ENCODE results near the gene WASL. TPM values are rescaled to one million over a fixed set of nuclear protein-coding genes. Genes with fewer than 3 reads are reported as not detected.
"Not testable (repeated sequence)": the region's sequence is repeated elsewhere in the genome, so short reads cannot be mapped to it uniquely, and the experiment has no call there.

WASL gene
- total RNA-seq, 1 experiment from 2014 or later, result 8.5 TPM

GRCh38 chr7:123796568-123796967 lies 47.8 kb upstream of the WASL start:
- Histone ChIP-seq H3K9me3 (ENCODE audit: low read length) (no peaks in the 10 kb centered on the region), H3K4me3 (ENCODE audit: low read length) (no peak overlapping the region), H3K27ac (ENCODE audit: low read length) (no peak overlapping the region), H3K36me3 (ENCODE audit: low read depth, low read length) (no peaks in the 10 kb centered on the region), H3K79me2 (ENCODE audit: low read length) (no peaks in the 10 kb centered on the region), H2AFZ (ENCODE audit: low read length) (no peak overlapping the region), H3K9me2 (replicated peaks; ENCODE audit: low read length) (no peaks in the 10 kb centered on the region), H3K4me1 (ENCODE audit: insufficient read depth, low read length) (peaks cover 19% of the 10 kb centered on the region), H4K20me1 (ENCODE audit: low read length) (no peaks in the 10 kb centered on the region), H3K9ac (ENCODE audit: low read length) (no peak overlapping the region), H3F3A (ENCODE audit: low read length, unreplicated experiment) (no peaks in the 10 kb centered on the region), H3K27me3 (ENCODE audit: low read length) (no peaks in the 10 kb centered on the region), H3K4me2 (ENCODE audit: low read length) (no peak overlapping the region)
- no peak for ATAC-seq
- BruUV-seq (replicated peaks), result no TSS peak
- ChIA-PET POLR2A (ENCODE audit: unreplicated experiment) (interaction anchor here (0.6 kb wide), 1 partner anchor 150 kb away, joined by 5 read pairs; no protein-coding TSS in a partner anchor), CTCF (interaction anchor here (0.6 to 2.5 kb wide), 4 partner anchors 25 to 114 kb away, joined by 4 to 13 read pairs (median 8); no protein-coding TSS in a partner anchor)
- intact Hi-C loops (cut with micrococcal nuclease), result loop anchor here (5.0 kb wide), 2 partner anchors 214 to 356 kb away; no protein-coding TSS in a partner anchor
- TF ChIP-seq EZH2phosphoT487 (IDR thresholded peaks at IDR 0.05; ENCODE audit: borderline replicate concordance, low read length) (no peak), CTCF (conservative IDR thresholded peaks at IDR 0.05; ENCODE audit: low read depth, low read length) (no peak), EZH2 (IDR thresholded peaks at IDR 0.05; ENCODE audit: low read length, unreplicated experiment) (no peak)
- DNase-seq, result no peak

GRCh38 chr7:123795917-123796316 lies 47.1 kb upstream of the WASL start:
- DNase-seq (no peak), ATAC-seq (no peak)
- Histone ChIP-seq H2AFZ (ENCODE audit: low read length) (no peak overlapping the region), H3K27me3 (ENCODE audit: low read length) (no peaks in the 10 kb centered on the region), H3K36me3 (ENCODE audit: low read depth, low read length) (no peaks in the 10 kb centered on the region), H3F3A (ENCODE audit: low read length, unreplicated experiment) (no peaks in the 10 kb centered on the region), H3K4me1 (ENCODE audit: insufficient read depth, low read length) (peaks cover 19% of the 10 kb centered on the region), H3K79me2 (ENCODE audit: low read length) (no peaks in the 10 kb centered on the region), H3K27ac (ENCODE audit: low read length) (no peak overlapping the region), H3K4me3 (ENCODE audit: low read length) (no peak overlapping the region), H3K9ac (ENCODE audit: low read length) (no peak overlapping the region), H3K9me3 (ENCODE audit: low read length) (no peaks in the 10 kb centered on the region), H4K20me1 (ENCODE audit: low read length) (no peaks in the 10 kb centered on the region), H3K9me2 (replicated peaks; ENCODE audit: low read length) (no peaks in the 10 kb centered on the region), H3K4me2 (ENCODE audit: low read length) (no peak overlapping the region)
- no TSS peak for BruUV-seq (replicated peaks)
- no peak for TF ChIP-seq EZH2phosphoT487 (IDR thresholded peaks at IDR 0.05; ENCODE audit: borderline replicate concordance, low read length)
- no peak for TF ChIP-seq CTCF (conservative IDR thresholded peaks at IDR 0.05; ENCODE audit: low read depth, low read length)
- TF ChIP-seq EZH2 (IDR thresholded peaks at IDR 0.05; ENCODE audit: low read length, unreplicated experiment), result no peak
- ChIA-PET POLR2A (ENCODE audit: unreplicated experiment) (interaction anchor here (0.6 kb wide), 1 partner anchor 149 kb away, joined by 5 read pairs; no protein-coding TSS in a partner anchor), CTCF (no interaction called here)
- intact Hi-C loops (cut with micrococcal nuclease), result loop anchor here (5.0 kb wide), 2 partner anchors 214 to 356 kb away; no protein-coding TSS in a partner anchor

GRCh38 chr7:123795116-123795515 lies 46.3 kb upstream of the WASL start:
- CTCF ChIA-PET; H3K27ac ChIP-seq (ENCODE audit: low read length); H3K4me3 ChIP-seq (ENCODE audit: low read length); POLR2A ChIA-PET (ENCODE audit: unreplicated experiment); DNase-seq; H3K9me2 ChIP-seq (replicated peaks; ENCODE audit: low read length); BruUV-seq (replicated peaks); H3K4me2 ChIP-seq (ENCODE audit: low read length); H2AFZ ChIP-seq (ENCODE audit: low read length); H4K20me1 ChIP-seq (ENCODE audit: low read length); H3K36me3 ChIP-seq (ENCODE audit: low read depth, low read length); H3K79me2 ChIP-seq (ENCODE audit: low read length); ATAC-seq; H3F3A ChIP-seq (ENCODE audit: low read length, unreplicated experiment); H3K9me3 ChIP-seq (ENCODE audit: low read length); H3K9ac ChIP-seq (ENCODE audit: low read length); H3K27me3 ChIP-seq (ENCODE audit: low read length): not testable (repeated sequence)
- intact Hi-C loops (cut with micrococcal nuclease), result loop anchor here (5.0 kb wide), 2 partner anchors 213 to 357 kb away; no protein-coding TSS in a partner anchor
- peaks cover 19% of the 10 kb centered on the region for H3K4me1 ChIP-seq (ENCODE audit: insufficient read depth, low read length)
